Germinal center (tissue), 1 donor: ENCODE measurements around the gene NHERF2.
"Not testable (repeated sequence)": the region's sequence is repeated elsewhere in the genome, so short reads cannot be mapped to it uniquely, and the experiment has no call there.

Experiments used
- DNase-seq: peaks from one replicate; pipeline ENCODE4 v3.0.0; 2012; ENCODE audit warnings: mixed read lengths, low spot score

The NHERF2 gene

DNA sequence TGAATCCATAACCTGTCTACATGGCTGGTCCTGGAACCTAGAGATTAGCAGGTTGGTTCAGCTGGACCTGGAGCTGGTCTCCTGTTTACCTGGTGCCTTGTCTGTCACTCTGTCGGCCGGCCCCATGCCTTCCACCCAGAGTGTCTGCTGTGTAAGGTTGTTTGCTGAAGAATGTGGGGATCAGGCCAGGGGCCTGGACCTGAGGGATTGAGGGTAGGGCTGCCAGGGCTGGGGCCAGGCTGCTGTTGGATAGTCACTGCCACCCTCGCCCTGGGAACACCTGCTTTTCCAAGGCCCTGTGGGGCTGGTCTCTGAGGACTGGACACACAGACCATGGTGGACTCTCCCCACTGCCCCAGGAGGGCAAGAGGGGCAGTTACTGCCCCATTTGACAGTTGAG lies 1.4 kb downstream of the NHERF2 start:
- no peak for DNase-seq

DNA sequence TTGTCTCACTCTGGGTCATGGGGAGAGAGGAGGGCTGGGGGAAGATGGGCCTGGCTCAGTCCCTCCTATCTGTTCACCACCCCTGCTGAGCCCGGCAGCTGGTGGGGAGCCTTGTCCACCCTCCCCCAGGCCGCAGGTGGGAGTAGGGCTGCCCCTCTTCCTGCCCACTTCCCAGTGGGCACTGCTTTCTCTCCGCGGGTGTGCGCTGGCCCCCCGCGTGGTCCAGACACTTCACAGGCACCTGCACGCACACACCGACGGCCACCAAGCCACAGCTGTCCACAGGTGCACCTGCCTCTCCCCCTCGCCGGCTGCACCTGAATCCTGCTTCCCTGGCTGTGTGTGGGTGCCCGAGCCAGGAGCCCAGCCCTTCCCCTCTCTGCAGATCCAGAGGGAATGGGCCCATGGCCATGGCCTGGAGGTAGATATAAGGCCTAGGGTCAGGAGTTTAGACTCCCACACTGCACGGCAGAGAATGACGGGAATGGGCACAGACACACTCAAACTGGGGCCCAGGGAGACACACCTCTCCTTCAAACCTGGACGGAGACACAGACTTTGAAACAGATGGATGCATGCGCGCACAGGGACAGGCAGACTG lies 2.0 kb downstream of the NHERF2 start:
- no peak for DNase-seq

GRCh38 chr16:2029350-2029749 lies 2.6 kb downstream of the NHERF2 start:
- no peak for DNase-seq

DNA sequence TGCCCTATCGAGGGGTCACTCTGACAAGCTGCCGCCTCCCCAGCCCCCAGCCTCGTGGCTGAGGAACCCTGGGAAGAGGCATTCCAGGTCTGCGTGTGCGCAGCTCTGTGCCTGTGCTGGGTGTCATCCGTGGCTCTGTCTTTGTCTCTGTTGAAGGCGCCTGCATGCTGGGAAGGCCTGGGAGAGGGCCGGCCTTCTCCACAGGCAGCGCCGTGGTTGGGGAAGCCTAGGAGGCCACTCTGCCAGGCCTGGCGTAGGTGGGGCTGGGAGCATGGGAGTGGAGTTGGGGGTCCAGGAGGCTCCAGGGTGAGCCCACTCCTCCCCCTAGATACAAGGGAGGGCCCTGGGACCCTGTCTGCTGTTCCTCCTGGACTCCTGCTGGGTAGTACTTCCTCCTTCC lies 3.3 kb downstream of the NHERF2 start:
- DNase-seq: no peak

GRCh38 chr16:2031081-2031577 lies 4.4 kb downstream of the NHERF2 start:
- no peak for DNase-seq

- no peak for DNase-seq
Measured at GRCh38 chr16:2032285-2033056, 5.8 kb downstream of the NHERF2 start.

- DNase-seq: no peak
Measured at GRCh38 chr16:2033057-2033908, 6.6 kb downstream of the NHERF2 start.

DNA sequence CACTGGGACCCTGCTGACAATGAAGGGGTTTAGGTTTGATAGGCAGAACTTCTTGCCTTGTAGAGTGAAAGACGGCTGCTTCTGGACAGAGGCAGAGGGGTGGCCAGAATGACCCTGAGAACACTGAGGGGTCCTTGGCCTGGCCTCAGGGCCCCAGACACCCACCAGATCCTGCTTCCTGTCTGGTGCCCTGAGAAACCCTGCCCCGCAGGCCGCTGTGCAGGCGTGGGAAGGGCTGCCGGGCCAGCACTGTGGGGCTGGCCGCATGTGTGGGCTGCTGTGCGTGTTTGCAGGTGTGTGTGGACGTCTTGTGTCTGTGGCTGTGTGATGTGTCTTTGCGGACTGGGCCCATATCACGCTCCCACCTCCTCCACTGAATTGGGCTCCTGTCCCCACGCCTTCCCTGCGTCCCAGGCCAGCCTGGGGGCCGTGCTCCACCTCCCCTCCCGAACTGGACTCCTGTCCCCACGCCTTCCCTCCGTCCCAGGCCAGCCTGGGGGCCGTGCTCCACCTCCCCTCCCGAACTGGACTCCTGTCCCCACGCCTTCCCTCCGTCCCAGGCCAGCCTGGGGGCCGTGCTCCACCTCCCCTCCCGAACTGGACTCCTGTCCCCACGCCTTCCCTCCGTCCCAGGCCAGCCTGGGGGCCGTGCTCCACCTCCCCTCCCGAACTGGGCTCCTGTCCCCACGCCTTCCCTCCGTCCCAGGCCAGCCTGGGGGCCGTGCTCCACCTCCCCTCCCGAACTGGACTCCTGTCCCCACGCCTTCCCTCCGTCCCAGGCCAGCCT lies 7.4 kb downstream of the NHERF2 start:
- DNase-seq: not testable (repeated sequence)

GRCh38 chr16:2034696-2035430 lies 8.2 kb downstream of the NHERF2 start:
- DNase-seq: no peak

- DNase-seq: no peak
Measured at GRCh38 chr16:2035431-2036199, 8.9 kb downstream of the NHERF2 start.

DNA sequence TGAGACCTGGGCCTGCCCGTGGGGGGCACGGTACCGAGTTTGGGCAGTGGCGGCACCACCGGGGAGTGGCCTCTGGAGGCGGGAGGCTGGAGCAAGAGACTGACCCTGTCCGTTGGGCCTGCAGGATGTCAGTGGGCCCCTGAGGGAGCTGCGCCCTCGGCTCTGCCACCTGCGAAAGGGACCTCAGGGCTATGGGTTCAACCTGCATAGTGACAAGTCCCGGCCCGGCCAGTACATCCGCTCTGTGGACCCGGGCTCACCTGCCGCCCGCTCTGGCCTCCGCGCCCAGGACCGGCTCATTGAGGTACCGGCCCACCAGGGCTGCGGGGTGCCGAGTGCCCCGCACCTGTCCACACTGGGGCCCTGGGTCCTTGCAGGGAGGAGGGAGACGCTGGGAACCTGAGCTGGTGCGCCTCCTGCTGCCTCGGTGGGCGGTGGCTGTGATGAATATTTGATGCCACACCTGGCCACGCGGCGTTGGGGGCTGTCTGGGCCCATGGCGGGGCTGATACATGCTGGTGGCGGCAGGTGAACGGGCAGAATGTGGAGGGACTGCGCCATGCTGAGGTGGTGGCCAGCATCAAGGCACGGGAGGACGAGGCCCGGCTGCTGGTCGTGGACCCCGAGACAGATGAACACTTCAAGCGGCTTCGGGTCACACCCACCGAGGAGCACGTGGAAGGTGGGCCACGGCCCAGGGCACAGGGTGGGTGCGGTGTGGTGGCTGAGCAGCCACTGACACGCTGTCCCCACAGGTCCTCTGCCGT lies 9.7 kb downstream of the NHERF2 start:
- DNase-seq: no peak

DNA sequence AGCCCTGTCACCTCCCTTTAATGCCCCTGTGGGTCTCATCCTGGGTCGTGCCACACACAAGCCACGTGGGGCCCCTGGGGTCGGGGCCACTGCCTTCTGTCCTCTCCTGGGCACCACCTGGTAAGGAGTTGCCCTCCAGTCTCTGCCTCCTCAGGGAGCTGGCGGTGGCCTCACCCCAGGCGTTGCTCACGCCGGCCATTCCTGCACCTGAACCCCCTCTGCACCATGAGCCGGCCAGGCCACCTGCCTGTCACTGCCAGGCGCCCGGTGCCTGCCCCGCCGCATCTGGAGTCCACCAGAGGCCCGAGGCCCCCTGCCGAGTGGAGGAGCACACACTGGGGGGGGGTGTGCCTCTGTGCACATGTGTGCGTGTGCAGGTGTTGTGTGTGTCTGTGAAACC lies 10.4 kb downstream of the NHERF2 start:
- no peak for DNase-seq

DNA sequence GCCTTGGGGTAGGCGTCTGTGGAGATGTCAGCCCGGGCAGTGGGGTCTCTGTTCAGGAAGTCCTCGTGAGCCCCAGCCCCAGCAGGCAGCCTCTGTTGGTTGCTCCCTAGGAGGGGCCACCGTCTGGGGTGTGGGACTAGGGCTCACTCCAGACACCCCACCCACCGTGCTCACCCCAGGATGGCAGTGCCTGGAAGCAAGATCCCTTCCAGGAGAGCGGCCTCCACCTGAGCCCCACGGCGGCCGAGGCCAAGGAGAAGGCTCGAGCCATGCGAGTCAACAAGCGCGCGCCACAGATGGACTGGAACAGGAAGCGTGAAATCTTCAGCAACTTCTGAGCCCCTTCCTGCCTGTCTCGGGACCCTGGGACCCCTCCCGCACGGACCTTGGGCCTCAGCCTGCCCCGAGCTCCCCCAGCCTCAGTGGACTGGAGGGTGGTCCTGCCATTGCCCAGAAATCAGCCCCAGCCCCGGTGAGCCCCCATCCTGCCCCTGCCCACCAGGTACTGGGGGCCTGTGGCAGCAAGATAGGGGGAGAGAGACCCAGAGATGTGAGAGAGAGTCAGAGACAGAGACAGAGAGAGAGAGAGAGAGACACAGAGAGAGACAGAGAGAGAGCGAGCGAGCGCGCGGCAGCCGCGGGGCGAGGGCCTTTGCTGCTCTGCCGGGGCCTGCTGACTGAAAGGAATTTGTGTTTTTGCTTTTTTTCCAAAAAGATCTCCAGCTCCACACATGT lies 11.1 kb downstream of the NHERF2 start:
- DNase-seq: no peak

DNA sequence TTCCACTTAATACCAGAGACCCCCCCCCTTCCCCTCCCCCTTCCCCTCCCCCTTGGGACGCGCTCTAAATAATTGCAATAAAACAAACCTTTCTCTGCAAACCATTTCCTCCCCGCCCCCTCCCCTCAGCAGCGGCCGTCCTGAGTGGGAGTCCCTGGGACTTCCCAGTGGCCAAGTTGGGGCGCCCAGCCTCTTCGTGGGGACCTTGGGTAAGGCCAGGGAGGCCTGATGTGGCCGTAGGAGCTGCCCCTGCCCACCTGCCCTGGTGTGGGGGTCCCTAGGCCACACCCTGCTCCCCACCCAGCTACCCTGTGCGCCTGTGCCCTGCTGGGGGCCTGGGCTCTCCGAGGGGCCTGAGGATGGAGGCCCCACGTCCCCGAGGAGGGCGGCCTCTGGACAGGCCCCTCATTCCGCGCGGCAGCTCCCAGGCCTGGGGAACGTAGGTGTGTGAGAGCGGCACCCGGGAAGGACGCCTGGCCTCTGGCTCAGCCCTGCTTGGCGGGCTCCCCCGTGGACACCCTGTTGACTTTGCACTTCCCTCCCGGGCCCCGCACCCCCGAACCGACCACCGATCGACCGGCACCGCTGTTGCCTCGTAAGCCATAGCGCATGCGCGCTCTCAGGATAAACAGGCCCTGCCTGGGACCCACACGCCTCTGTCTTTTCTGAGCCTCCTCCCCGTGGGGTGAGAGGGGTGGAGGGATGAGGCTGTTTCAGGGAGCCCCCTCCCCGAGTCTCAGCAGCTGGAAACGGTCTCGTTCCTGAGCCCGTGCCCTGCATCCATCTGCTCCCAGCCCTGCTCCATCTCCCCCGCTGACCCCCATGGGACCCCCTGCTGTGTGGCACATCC lies 11.9 kb downstream of the NHERF2 start:
- DNase-seq: no peak

DNA sequence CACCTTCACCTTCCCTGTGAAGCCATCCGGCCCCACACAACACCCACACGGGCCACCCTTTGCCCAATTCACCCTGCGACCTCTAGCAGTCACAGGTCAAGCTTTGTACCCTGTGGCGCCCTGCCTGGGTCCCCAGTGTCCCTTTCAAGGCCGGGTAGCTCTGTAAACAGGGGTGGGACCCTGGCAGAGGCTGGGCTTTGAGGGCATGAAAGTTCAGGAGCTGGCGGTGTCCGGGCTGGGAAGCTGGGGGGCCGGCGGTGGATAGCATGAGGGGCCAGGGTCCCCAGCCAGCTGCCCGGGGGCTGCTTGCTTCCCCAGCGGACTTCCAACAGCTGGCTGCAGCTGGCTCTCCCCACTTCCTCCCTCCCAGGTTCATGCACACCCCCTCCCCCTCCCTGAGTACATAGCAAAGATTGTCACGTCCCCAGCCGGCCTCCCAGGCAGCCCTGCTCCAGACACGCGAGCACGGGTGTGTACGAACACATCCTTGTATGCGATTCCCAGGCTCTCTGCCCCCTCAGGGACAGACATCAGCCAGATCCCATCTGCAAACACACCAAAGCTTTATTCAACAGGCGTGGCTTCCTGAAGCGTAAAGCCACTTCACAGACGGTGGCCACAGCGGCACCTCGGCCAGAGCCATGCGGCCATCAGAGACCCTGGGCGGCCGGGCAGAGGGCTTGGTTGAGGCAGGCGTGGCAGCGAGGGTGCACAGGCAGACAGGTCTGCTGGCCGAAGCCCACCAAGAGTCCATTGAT lies 12.8 kb downstream of the NHERF2 start:
- DNase-seq: no peak

GRCh38 chr16:2040041-2040786 lies 13.5 kb downstream of the NHERF2 start:
- DNase-seq: no peak
